Measurements from ENCODE around the gene H6PD. TPM values are rescaled to one million over a fixed set of nuclear protein-coding genes. Genes with fewer than 3 reads are reported as not detected.

Gene H6PD
- total RNA-seq, 1 experiment from 2014 or later, result 12.6 TPM

- no peak for DNase-seq (ENCODE audit: low read depth in 1 of 2, low spot score in 2 of 2)
- Histone ChIP-seq H3K4me3 (no peak overlapping the region), H3K4me1 (replicated peaks) (no peaks in the 10 kb centered on the region), H3K9me3 (replicated peaks) (no peaks in the 10 kb centered on the region; the same call in 1 of the 2 replicates), H3K36me3 (no peaks in the 10 kb centered on the region), H3K27me3 (replicated peaks) (no peaks in the 10 kb centered on the region), H3K27ac (no peak overlapping the region)
These were observed 11.5 kb upstream of the H6PD start for GRCh38 chr1:9222846-9223625.

DNA sequence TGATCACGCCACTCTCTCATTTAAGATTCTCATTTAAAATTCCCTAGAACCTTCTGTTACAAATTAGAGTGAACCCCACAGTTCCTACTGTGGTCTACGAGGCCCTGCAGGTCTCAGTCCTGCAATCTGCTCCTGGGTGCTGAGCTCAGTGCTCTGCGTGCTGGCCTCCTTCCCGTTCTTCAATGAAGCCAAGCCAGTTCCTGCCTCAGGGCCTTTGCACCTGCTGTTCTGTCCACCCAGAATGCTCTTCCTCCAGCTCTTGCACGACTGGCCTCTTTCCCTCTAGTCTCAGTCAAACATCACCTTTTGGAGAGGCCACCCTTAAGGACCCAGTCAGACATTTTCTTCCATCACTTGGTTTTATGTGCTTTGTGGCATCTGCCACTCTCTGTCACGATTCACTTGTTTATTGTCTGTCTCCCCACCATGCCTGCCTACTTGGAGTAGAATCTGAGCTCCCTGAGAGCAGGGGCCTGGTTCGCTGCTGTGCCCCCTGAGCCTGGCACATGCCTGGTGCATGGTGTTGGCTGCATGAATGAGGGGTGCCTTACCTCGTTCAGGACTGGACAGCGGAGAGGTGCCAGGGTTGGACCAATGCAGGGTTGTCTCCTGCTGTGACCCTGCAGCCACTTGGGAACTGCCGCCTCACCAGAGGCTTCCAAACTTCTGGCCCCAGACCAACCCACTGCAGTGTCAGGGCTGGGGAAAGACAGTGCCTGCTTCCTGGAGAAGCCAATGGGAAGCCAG, 9.7 kb upstream of the H6PD start:
- Histone ChIP-seq H3K27ac (no peak overlapping the region), H3K4me1 (replicated peaks) (no peaks in the 10 kb centered on the region), H3K36me3 (no peaks in the 10 kb centered on the region), H3K4me3 (no peak overlapping the region), H3K9me3 (replicated peaks) (no peaks in the 10 kb centered on the region), H3K27me3 (replicated peaks) (no peaks in the 10 kb centered on the region)
- no peak for DNase-seq (ENCODE audit: low read depth in 1 of 2, low spot score in 2 of 2)

GRCh38 chr1:9225411-9225785, 9.2 kb upstream of the H6PD start:
- Histone ChIP-seq H3K27ac (no peak overlapping the region), H3K4me3 (no peak overlapping the region), H3K9me3 (replicated peaks) (no peaks in the 10 kb centered on the region), H3K4me1 (replicated peaks) (no peaks in the 10 kb centered on the region), H3K36me3 (no peaks in the 10 kb centered on the region), H3K27me3 (replicated peaks) (no peaks in the 10 kb centered on the region)
- no peak for DNase-seq (ENCODE audit: low read depth in 1 of 2, low spot score in 2 of 2)

- DNase-seq (ENCODE audit: low read depth in 1 of 2, low spot score in 2 of 2), result no peak
- Histone ChIP-seq H3K4me1 (replicated peaks) (peaks cover 13% of the 10 kb centered on the region), H3K27me3 (replicated peaks) (no peaks in the 10 kb centered on the region), H3K27ac (no peak overlapping the region), H3K9me3 (replicated peaks) (no peaks in the 10 kb centered on the region), H3K4me3 (no peak overlapping the region), H3K36me3 (no peaks in the 10 kb centered on the region)
These were observed 6.0 kb upstream of the H6PD start for GRCh38 chr1:9228609-9229008.

GRCh38 chr1:9229549-9229948, 5.0 kb upstream of the H6PD start:
- H3K4me1 ChIP-seq (replicated peaks), result peaks cover 18% of the 10 kb centered on the region
- H3K9me3 ChIP-seq (replicated peaks), result no peaks in the 10 kb centered on the region
- H3K4me3 ChIP-seq, result no peak overlapping the region
- no peaks in the 10 kb centered on the region for H3K36me3 ChIP-seq
- H3K27ac ChIP-seq, result no peak overlapping the region
- H3K27me3 ChIP-seq (replicated peaks), result no peaks in the 10 kb centered on the region
- no peak for DNase-seq (ENCODE audit: low read depth in 1 of 2, low spot score in 2 of 2)

GRCh38 chr1:9230869-9231533, 3.6 kb upstream of the H6PD start:
- Histone ChIP-seq H3K4me3 (no peak overlapping the region), H3K36me3 (no peaks in the 10 kb centered on the region; the same call in 1 of the 2 replicates), H3K9me3 (replicated peaks) (no peaks in the 10 kb centered on the region), H3K27ac (no peak overlapping the region), H3K27me3 (replicated peaks) (no peaks in the 10 kb centered on the region), H3K4me1 (replicated peaks) (peaks cover 24% of the 10 kb centered on the region)
- no peak for DNase-seq (ENCODE audit: low read depth in 1 of 2, low spot score in 2 of 2)

DNA sequence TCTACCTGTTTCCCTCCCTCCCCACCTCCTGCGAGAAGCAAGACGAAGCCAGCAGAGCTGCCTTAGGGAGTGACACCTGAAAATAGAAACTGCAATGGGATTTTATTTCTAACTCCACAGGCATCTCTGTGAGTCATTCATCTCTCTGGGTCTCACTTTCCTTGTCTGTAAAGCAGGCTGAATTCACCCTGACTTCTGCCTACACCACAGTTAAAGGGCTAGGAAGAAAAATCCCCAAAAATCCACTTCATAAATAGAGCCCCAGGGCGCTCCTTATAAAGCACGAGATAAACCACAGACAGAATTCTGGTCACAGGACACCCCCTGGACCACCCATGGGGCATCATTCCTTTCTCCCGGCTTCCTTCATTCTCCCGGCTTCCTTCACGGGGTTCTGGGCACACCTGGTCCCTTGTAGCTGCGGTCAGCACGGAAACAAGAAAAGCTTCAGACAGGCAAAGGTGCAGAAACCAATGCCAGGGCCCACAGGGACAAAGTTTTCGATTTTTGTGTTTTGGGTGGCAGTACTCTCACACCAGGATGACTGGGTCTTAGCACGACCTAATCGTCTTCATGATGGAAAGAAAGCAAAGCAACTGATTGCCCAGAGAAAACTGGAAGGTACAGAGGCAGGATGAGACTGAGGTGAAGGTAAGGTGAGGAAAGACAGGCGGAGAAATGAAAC, 2.8 kb upstream of the H6PD start:
- Histone ChIP-seq H3K4me1 (replicated peaks) (peaks cover 24% of the 10 kb centered on the region), H3K4me3 (no peak overlapping the region), H3K36me3 (no peaks in the 10 kb centered on the region; the same call in 1 of the 2 replicates), H3K27ac (no peak overlapping the region), H3K9me3 (replicated peaks) (no peaks in the 10 kb centered on the region), H3K27me3 (replicated peaks) (no peaks in the 10 kb centered on the region)
- DNase-seq (ENCODE audit: low read depth in 1 of 2, low spot score in 2 of 2), result peak in 1 of 2 experiments; percentile 49

GRCh38 chr1:9233241-9233941, 1.2 kb upstream of the H6PD start:
- no peaks in the 10 kb centered on the region for H3K9me3 ChIP-seq (replicated peaks)
- H3K27ac ChIP-seq, result no peak overlapping the region
- H3K4me1 ChIP-seq (replicated peaks), result peaks cover 24% of the 10 kb centered on the region
- no peak for DNase-seq (ENCODE audit: low read depth in 1 of 2, low spot score in 2 of 2)
- H3K36me3 ChIP-seq, result no peaks in the 10 kb centered on the region; the same call in 1 of the 2 replicates
- H3K4me3 ChIP-seq, result no peak overlapping the region
- no peaks in the 10 kb centered on the region for H3K27me3 ChIP-seq (replicated peaks)

DNA sequence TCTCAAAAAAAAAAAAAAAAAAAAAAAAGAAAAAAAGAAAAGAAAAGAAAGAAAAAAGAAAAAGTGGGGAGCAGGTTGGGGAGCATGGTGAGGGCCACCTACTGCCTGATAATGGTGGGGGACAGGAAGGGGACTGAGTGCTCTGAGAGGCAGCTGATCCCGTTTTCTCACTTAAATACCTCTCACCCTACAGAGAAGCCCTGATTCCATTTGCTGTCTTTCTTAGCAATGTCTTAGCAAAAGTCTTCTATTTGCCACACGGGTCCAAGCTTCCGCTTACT, 692 bp upstream of the H6PD start:
- Histone ChIP-seq H3K27me3 (replicated peaks) (no peaks in the 10 kb centered on the region), H3K4me1 (replicated peaks) (peaks cover 24% of the 10 kb centered on the region), H3K36me3 (no peaks in the 10 kb centered on the region; the same call in 1 of the 2 replicates), H3K27ac (no peak overlapping the region), H3K9me3 (replicated peaks) (no peaks in the 10 kb centered on the region), H3K4me3 (peak overlapping the region; percentile 90)
- no peak for DNase-seq (ENCODE audit: low read depth in 1 of 2, low spot score in 2 of 2)

GRCh38 chr1:9235096-9235459, 504 bp downstream of the H6PD start:
- Histone ChIP-seq H3K9me3 (replicated peaks) (no peaks in the 10 kb centered on the region), H3K36me3 (no peaks in the 10 kb centered on the region; the same call in 1 of the 2 replicates), H3K4me3 (peak overlapping the region; percentile 90), H3K4me1 (replicated peaks) (peaks cover 35% of the 10 kb centered on the region), H3K27me3 (replicated peaks) (no peaks in the 10 kb centered on the region), H3K27ac (peak overlapping the region; percentile 95)
- DNase-seq (ENCODE audit: low read depth in 1 of 2, low spot score in 2 of 2), result peak; percentile 64 to 72

- Histone ChIP-seq H3K27ac (peak overlapping the region; percentile 95), H3K4me1 (replicated peaks) (peaks cover 40% of the 10 kb centered on the region), H3K4me3 (peak overlapping the region; percentile 90), H3K9me3 (replicated peaks) (no peaks in the 10 kb centered on the region), H3K27me3 (replicated peaks) (no peaks in the 10 kb centered on the region), H3K36me3 (peaks cover 1% of the 10 kb centered on the region; the same call in 1 of the 2 replicates)
- DNase-seq (ENCODE audit: low read depth in 1 of 2, low spot score in 2 of 2), result no peak
These were observed 986 bp downstream of the H6PD start for GRCh38 chr1:9235560-9235959.

GRCh38 chr1:9238134-9238533, 3.6 kb downstream of the H6PD start:
- DNase-seq (ENCODE audit: low read depth in 1 of 2, low spot score in 2 of 2), result no peak
- Histone ChIP-seq H3K36me3 (peaks cover 6% of the 10 kb centered on the region; the same call in 1 of the 2 replicates), H3K27me3 (replicated peaks) (no peaks in the 10 kb centered on the region), H3K9me3 (replicated peaks) (no peaks in the 10 kb centered on the region), H3K4me3 (no peak overlapping the region), H3K4me1 (replicated peaks) (peaks cover 31% of the 10 kb centered on the region), H3K27ac (no peak overlapping the region)

GRCh38 chr1:9238550-9238949, 4.0 kb downstream of the H6PD start:
- no peaks in the 10 kb centered on the region for H3K9me3 ChIP-seq (replicated peaks)
- no peak overlapping the region for H3K27ac ChIP-seq
- H3K36me3 ChIP-seq, result peaks cover 6% of the 10 kb centered on the region; the same call in 1 of the 2 replicates
- no peak for DNase-seq (ENCODE audit: low read depth in 1 of 2, low spot score in 2 of 2)
- peaks cover 31% of the 10 kb centered on the region for H3K4me1 ChIP-seq (replicated peaks)
- H3K4me3 ChIP-seq, result no peak overlapping the region
- no peaks in the 10 kb centered on the region for H3K27me3 ChIP-seq (replicated peaks)

Measured in SJSA1 (cell line).